GM18909 (cell line): Measurements from ENCODE around the gene SLX9.

ENCODE experiments used
- ATAC-seq: cut with Tn5 transposase; IDR thresholded peaks from one replicate; pipeline ENCODE4 v1.9.1; 2021; ENCODE audit warnings: mild to moderate bottlenecking; ENCODE audit not compliant: unreplicated experiment, poor library complexity

SLX9 gene

GRCh38 chr21:44986471-44987291 lies 46.9 kb downstream of the SLX9 start:
- ATAC-seq: no peak

GRCh38 chr21:44987301-44987885 lies 47.6 kb downstream of the SLX9 start:
- ATAC-seq: no peak

- no peak for ATAC-seq
These were observed 48.2 kb downstream of the SLX9 start for GRCh38 chr21:44987886-44988606.

- ATAC-seq: no peak
These were observed 49.0 kb downstream of the SLX9 start for GRCh38 chr21:44988607-44989536.

- ATAC-seq: no peak
These were observed 49.7 kb downstream of the SLX9 start for GRCh38 chr21:44989537-44989886.

GRCh38 chr21:44989943-44990780 lies 50.3 kb downstream of the SLX9 start:
- no peak for ATAC-seq

- no peak for ATAC-seq
These were observed 51.1 kb downstream of the SLX9 start for GRCh38 chr21:44990921-44991320.

- no peak for ATAC-seq
These were observed 52.0 kb downstream of the SLX9 start for GRCh38 chr21:44991538-44992483.

GRCh38 chr21:44992608-44993031 lies 52.8 kb downstream of the SLX9 start:
- ATAC-seq: no peak

- ATAC-seq: no peak
These were observed 53.7 kb downstream of the SLX9 start for GRCh38 chr21:44993321-44994046.

GRCh38 chr21:44994047-44994694 lies 54.3 kb downstream of the SLX9 start:
- no peak for ATAC-seq

GRCh38 chr21:44994695-44995342 lies 55.0 kb downstream of the SLX9 start:
- no peak for ATAC-seq

GRCh38 chr21:44995343-44995941 lies 55.6 kb downstream of the SLX9 start:
- no peak for ATAC-seq

- ATAC-seq: no peak
These were observed 56.3 kb downstream of the SLX9 start for GRCh38 chr21:44996096-44996495.

- ATAC-seq: no peak
These were observed 56.7 kb downstream of the SLX9 start for GRCh38 chr21:44996501-44996921.
